GM12864 (cell line): Measurements from ENCODE around the gene DENND2D.

ENCODE experiments used
- DNase-seq: peaks from one replicate; pipeline ENCODE4 v3.0.0-alpha.2; 2011; ENCODE audit warnings: low read depth
- H3K4me3 ChIP-seq: 2 replicates; pipeline ENCODE4 v1.5.1; 2011; ENCODE audit warnings: mild to moderate bottlenecking, low read depth, low read length, control low read depth
- CTCF ChIP-seq: IDR thresholded peaks from 2 replicates; pipeline ENCODE4 v1.5.1; 2011; ENCODE audit warnings: low read depth, mild to moderate bottlenecking, moderate library complexity, low read length, control low read depth, inconsistent platforms; ENCODE audit errors: missing control alignments

DENND2D gene

GRCh38 chr1:111154021-111154999 is 46.1 kb downstream of the DENND2D start:
- DNase-seq: no peak
- no peak overlapping the region for H3K4me3 ChIP-seq
- no peak for TF ChIP-seq CTCF

- no peak for DNase-seq
- no peak overlapping the region for H3K4me3 ChIP-seq
- no peak for TF ChIP-seq CTCF
Observed at GRCh38 chr1:111151838-111152237, 48.6 kb downstream of the DENND2D start.

- no peak overlapping the region for H3K4me3 ChIP-seq
- DNase-seq: no peak
- no peak for TF ChIP-seq CTCF
Observed at GRCh38 chr1:111148376-111148881, 52.0 kb downstream of the DENND2D start.

GRCh38 chr1:111147948-111148347 is 52.5 kb downstream of the DENND2D start:
- H3K4me3 ChIP-seq: no peak overlapping the region
- TF ChIP-seq CTCF: no peak
- no peak for DNase-seq

GRCh38 chr1:111145963-111146768 is 54.3 kb downstream of the DENND2D start:
- no peak for DNase-seq
- TF ChIP-seq CTCF: no peak
- no peak overlapping the region for H3K4me3 ChIP-seq

GRCh38 chr1:111145542-111145941 is 54.9 kb downstream of the DENND2D start:
- no peak for DNase-seq
- TF ChIP-seq CTCF: no peak
- no peak overlapping the region for H3K4me3 ChIP-seq
